ENCODE results near the gene MCM8.

Gene MCM8

DNA sequence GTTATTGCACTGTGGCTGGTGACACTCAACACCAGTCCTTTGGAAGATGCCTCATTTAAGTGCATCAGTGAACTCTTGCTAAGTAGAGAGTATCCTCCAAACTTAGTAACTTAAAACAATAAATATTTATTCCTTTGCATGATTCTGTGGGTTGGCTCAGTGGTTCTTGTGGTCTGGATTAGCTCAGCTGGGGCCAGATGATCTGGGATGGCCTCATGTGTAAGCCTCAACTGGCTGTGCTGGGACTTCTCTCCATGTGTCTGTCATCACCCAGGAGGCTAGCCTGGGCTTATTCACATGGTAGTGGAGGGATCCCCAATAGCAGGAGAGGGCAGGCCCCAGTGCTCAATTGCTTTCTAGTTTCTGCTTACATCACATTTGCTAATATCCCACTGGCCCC is 95.1 kb downstream of the MCM8 start:
- DNase-seq = no peak

DNA sequence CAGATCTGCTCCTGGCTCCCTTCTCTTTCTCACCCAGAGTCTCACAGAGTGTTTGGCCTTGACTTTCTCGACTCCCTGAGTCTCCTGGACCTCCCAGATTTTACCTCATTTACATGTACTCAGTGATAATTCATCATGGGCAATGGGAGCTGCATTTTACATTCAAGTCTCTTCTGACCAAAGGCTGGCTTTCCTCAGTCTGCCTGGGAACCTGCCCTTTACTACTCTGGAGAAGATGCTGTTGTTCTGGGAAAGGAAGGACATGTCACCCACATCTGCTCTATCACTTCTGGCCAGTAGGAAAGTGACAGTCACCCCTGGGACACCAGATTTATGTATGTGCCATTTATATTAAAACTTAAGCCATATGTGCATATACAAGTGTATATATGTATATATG is 96.0 kb downstream of the MCM8 start:
- DNase-seq = no peak

GRCh38 chr20:6048391-6048790 is 97.9 kb downstream of the MCM8 start:
- DNase-seq = no peak
